ENCODE measurements around the gene PFDN6.
"Not testable (repeated sequence)": the region's sequence is repeated elsewhere in the genome, so short reads cannot be mapped to it uniquely, and the experiment has no call there.

Gene PFDN6

DNA sequence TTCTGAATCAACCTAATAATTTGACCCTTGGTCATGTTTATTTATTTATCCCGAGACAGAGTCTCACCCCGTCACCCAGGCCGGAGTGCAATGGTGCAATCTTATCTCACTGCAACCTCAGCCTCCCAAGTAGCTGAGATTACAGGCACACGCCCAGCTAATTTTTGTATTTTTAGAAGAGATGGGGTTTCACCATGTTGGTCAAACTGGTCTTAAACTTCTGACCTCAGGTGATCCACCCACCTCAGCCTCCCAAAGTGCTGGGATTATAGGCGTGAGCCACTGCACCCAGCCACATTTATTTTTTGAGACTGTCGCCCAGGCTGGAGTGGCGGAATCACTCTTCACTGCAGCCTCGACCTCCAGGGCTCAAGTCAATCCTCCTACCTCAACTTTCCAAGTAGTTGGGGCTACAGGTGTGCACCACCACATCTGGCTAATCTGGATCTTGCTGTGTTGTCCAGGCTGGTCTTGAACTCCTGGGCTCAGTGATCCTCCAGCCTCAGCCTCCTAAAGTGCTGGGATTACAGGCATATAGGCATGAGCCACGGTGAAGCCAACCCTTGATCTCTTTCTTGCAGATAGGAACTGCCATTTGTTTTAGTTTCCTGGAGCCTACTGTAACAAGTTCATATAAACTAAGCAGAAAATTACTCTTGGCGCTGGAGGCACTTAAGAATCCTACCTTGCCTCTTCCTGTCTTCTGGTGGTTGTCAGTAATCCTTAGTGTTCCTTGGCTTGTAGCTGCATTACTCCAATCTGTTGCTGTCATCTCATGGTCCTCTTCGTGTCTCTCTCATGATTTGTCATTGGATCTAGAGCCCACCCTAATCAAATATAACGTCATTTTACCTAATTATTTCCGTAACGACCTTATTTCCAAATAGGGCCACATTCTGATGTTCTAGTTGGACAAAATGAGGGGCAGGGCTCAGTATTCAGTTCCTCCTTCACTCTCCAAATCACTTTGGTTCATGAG, 15.2 kb upstream of the PFDN6 start:
- no peak for DNase-seq

DNA sequence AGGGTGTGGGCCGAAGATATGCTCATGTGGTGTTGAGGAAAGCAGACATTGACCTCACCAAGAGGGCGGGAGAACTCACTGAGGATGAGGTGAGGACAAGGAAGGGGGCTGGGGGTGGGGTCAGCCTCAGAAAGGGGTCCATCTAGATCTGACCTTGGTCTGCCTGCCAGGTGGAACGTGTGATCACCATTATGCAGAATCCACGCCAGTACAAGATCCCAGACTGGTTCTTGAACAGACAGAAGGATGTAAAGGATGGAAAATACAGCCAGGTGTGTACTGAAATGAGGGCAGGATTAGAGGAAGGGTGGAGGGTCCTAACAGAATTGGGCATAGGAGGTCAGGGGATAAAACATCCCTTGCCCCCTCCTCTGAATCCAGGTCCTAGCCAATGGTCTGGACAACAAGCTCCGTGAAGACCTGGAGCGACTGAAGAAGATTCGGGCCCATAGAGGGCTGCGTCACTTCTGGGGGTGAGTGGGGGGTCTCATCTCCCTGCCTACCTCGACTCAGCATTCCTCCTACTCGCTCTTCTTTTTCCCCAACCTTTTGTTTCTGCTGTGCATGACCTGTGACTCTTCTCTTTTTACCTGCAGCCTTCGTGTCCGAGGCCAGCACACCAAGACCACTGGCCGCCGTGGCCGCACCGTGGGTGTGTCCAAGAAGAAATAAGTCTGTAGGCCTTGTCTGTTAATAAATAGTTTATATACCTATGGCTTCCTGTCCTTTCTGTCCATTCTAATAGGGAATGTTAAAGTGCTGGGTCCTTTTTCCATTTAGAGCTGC, 13.4 kb upstream of the PFDN6 start:
- not testable (repeated sequence) for DNase-seq

DNA sequence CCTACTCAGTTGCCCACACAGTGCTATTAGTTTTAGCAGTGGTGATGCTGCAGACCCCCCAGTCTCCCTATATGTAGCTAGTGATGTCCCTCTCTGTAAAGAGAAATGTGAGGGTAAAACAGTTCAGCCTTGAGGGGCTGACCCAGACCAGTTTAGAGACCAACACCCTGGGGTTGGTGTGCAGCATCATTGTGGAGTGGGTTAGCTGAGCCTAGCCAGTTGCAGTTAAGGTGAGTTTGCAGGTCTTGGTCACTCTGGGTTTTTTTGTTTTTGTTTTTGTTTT, 12.9 kb upstream of the PFDN6 start:
- DNase-seq: no peak

DNA sequence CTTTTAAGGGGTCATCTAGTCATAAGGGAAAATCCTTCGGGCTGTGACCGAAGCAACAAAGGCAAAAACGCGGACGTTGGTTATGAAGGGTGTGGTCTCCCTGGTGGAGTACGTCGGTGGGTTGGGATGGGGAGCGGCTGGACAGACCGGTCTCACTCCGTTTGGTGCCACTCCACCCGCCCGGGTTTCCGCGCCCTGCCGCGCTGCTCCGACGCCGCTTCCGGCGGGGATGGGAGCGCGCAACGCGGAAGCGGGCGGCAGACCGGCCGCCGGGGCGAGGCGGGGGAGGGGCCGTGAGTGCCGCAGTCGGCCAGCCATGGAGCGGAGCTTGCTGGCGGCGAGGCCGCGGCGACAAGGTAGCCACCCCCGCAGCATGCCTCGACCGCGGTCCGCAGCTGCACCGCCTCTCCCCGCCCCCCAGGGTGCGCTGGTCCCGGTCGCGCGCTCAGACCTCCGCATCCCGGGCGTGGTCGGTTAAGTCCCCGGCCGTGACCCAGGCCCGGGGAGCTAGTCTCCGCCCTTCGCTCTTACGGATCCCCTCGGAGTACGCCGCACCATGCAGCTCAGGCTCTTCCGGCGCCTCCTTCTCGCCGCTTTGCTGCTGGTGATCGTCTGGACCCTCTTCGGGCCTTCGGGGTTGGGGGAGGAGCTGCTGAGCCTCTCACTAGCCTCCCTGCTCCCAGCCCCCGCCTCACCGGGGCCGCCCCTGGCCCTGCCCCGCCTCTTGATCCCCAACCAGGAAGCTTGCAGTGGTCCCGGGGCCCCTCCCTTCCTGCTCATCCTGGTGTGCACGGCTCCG, 12.3 kb upstream of the PFDN6 start, which contains the start of gene B3GALT4:
Gene B3GALT4, plus strand, starts transcription at position 260 of the 799 bp plus-strand sequence. Its CDS starts 297 bp downstream, at position 557.
- DNase-seq: peak; percentile 96

DNA sequence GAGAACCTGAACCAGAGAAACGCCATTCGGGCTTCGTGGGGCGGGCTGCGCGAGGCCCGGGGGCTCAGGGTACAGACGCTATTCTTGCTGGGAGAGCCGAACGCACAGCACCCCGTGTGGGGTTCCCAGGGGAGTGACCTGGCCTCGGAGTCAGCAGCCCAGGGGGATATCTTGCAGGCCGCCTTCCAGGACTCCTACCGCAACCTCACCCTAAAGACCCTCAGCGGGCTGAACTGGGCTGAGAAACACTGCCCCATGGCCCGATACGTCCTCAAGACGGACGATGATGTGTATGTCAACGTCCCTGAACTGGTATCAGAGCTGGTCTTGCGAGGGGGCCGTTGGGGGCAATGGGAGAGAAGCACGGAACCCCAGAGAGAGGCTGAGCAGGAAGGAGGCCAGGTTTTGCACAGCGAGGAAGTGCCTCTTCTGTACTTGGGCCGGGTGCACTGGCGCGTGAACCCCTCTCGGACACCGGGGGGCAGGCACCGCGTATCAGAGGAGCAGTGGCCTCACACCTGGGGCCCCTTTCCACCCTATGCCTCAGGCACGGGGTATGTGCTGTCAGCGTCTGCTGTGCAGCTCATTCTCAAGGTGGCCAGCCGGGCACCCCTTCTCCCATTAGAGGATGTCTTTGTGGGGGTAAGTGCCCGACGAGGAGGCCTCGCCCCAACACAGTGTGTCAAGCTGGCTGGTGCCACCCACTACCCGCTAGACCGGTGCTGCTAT, 11.6 kb upstream of the PFDN6 start:
- no peak for DNase-seq

DNA sequence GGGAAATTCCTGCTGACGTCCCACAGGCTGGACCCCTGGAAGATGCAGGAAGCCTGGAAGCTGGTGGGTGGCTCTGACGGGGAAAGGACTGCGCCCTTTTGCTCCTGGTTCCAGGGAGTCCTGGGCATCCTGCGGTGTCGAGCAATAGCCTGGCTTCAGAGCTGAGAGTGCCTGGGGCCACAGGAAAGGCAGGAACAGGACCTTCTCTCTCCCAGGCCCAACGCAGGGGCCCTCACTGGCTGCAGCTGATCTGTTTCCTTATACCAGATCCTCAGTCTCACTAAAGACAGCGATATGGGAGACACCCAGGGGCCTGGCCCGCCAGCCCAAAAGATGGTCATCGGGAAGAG, 11.0 kb upstream of the PFDN6 start:
- no peak for DNase-seq

DNA sequence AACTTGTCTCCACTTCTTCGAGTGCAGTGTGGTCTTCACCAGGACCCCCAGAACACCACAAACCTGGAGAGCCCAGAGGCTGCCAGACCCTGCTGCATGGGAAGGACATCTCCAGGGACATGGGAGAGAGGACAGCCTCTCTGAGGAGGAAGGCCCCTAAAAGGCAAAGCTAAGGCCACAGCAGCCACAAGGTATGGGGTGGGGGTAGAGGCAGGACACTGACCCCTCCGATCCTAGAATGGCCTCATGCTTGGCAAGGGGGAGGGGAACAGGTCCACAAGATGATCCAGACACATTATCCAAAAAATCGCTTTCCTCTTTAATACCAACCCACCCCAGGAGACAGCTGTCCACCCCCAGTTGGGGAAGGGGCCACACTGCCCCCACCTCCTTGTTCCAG, 10.6 kb upstream of the PFDN6 start:
- no peak for DNase-seq

DNA sequence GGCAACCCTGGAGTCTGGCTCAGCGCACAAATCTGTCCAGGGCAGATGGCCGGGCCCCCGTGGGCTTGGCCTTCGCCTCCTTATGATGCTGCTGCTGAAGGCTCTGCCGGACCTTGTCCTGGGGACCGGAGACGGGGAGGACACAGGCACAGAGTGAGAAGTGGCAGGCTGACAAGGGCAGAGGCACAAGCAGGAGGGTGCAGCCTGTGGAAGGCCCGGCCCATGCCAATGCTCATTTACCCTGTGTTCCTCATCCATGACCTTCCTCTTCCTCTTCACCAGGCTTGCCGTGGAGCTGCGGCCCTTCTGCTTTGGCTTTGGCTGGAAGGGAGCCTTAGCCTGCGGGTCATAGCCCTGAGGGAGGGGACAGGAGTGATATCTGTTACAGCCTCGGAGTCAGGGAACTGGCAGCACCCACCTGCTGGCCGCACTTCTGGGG, 10.1 kb upstream of the PFDN6 start:
- no peak for DNase-seq

DNA sequence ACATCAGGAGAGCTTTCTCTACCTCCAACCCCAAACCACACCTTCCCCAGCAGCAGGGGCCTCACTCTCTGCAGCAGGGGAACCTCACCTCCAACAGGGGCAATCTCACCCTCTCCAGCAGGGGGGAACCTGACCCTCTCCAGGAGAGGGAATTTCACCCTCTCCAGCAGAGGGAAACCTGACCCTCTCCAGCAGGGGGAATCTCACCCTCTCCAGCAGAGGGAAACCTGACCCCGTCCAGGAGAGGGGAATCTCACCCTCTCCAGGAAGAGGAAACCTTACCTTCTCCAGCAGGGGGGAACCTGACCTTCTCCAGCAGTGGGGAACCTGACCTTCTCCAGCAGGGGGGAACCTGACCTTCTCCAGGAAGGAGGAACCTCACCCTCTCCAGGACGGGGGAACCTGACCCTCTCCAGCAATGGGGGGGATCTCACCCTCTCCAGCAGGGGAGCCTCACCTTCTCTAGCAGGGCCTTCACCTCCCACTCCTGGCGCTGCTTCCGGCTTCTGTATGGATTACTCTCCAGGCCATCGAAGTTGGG, 9.4 kb upstream of the PFDN6 start:
- peak; percentile 71 for DNase-seq

DNA sequence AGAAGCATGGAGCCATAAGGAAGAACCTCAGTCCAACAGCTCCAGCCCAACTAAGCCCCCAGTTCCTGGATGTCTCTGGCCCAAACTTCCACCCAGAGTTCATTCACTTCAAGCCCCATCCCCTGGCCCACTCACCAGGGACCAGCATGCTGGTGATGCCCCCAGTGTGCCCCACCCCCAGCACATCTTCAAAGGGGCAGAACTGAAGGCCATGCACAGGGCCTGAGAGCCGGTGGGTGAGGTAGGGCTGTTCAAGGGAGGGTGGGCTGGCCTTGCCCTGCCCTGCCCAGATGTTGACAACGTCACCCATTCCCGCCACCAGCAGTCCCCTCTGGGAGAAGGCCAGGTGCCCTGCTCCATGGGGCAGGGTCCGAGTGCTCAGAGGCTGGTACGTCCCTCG, 8.9 kb upstream of the PFDN6 start:
- DNase-seq: no peak

DNA sequence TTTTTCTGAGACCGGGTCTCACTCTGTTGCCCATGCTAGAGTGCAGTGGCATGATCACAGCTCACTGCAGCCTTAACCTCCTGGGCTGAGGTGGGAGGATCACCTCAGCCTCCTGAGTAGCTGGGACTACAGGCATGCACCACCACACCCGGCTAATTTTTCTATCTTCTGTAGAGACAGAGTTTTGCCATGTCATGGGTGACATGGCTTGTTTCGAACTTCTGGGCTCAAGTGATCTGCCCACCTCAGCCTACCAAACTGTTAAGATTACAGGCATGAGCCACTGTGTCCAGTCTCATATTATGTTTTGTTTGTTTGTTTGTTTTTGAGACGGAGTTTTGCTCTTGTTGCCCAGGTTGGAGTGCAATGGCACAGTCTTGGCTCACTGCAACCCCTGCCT, 4.2 kb upstream of the PFDN6 start:
- not testable (repeated sequence) for DNase-seq

DNA sequence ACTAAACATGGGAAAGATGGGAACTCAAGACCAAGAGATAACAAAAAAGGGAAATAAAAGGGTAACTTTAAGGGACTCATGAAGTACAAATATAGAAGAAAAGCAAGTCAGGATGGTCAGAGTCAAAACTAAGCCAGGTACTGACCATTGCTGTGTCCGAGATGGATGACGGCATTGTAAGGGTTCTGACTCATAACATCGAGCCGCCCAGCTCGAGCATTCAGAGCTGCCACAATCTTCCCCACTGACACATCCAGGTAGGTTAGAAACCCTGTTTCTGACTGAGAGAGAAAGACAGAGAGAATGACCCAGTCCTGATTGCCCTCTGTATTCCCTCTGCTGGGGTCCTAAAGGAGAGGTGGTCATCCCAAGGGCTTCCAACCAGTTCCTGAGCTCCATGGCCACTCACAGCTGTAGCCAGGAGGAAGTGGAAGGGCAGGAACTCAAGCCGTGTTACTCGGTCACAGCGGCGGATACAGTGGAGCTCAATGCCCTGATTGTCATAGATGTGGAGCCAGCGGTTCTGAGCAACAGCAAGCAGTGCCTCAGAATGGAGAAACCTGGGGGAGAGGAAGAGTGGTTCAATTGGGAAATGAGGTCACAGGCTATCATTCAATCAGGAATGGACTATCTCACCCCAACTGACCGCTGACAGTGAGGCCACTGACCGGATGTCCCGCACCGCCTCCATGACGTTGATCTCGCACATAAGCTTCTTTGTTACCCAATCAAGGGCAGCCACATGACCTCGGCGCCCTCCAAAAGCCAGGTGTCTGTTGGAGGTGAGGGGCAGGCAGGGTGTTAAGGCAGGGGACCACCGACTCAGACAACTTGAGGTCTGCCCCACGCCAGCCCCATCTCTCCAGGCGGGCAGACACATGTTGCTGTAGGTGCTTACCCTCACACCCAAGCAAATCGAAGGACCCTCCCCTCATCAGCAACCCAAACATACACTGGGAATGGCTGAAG, 2.2 kb upstream of the PFDN6 start:
- DNase-seq: no peak

DNA sequence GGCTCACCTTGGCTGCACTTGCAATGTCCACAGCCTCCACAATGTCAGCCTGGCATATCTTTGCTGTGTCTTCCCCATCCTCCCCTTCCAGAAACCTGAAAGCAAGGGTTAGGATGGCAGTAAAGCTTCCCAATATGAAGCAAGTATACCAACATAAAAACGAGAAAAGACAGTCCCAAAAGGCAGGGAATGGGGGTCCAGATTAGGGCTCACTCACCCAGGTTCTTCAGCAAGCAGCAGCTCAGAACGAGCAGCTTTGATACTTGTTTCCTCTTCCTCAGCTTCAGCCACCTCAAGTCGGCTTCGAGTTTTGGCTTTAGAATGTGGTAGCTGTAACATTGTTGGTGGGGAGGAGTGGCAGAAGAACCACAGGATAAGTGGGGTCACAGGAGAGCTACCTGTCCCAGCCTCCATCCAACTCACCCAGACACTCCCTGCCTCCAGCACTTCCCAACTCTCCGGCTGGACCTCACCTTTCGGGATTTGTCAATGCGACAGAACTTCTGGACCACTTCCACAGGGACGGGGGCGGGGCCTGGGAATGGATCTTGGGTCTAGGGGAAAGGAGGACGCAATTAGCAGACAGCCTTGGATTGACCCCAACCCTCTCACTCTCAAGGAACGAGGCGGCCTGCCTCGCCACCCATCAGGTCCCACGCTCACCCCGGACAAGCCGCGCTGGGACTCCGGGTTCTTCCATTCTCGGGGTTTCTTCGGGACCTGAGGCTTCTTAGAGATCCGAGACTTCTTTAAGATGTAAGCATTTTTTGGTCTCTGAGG, 1.1 kb upstream of the PFDN6 start:
- DNase-seq: no peak

DNA sequence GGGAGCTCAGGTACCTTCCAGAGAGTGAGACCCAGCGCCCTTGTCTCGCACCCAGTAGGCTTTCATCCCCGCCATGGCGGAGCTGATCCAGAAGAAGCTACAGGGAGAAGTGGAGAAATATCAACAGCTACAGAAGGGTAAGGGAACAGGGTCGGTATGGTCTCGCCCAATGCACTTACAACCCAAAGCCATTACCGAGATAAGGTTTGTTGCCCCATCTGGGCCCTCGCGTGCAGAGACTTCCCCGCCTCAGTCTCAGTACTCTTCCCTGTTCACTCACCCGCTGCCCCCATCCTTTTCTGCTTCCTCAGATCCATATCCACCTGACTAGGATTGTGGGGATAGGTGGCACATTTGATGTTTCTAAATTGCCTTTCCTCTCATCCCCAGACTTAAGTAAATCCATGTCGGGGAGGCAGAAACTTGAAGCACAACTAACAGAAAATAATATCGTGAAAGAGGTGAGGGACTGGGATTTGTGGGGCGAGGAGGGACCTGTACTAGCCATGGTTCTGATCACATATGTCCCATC, 449 bp downstream of the PFDN6 start:
- DNase-seq: no peak

DNA sequence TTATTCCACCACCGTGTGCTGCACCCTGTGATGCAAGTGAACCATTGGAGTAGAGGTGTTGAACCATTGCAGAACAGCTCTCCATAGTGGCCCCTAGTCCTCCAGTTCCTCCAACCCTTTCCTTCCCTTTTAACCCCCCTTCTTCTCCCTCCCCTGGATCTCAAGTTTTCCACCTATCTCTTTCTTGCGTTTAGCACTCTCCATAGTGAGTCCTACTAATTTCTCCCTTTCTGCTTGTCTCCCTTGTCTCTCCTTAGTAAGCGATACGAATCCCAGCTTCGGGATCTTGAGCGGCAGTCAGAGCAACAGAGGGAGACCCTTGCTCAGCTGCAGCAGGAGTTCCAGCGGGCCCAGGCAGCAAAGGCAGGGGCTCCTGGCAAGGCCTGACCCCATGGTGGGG, 1.1 kb downstream of the PFDN6 start:
- DNase-seq: no peak

DNA sequence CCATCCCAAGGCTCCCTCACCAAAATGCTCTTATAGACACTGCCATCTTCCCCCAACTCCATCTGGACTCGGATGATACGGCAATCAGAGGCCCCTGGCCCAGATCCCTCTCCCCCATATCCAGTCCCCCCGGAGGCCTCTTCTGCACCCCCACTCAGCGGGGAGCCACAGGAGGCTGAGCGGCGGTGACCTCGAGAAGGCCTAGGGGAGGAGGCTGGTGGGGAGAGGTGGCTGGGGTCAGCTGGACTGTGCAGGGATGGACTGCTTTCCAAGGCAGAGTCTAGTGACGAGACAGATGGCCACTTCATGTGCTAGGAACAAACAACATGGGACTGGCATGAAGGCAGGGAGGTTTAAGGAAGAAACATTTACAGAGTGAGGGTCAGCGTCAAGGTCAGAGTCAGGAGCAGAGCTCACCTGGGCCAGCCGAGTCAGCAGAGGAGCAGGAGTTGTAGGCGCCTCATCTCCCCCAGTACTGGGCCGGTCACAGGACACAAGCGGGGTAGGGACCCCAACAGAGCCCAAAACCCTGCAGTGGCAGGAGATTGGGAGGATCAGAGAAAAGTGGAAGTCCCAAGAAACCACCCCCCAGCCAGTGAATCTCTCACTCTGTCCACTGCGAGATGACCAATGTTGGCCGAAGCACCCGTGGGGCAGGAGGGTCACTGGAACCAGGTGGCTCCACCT, 3.7 kb downstream of the PFDN6 start:
- DNase-seq: no peak

DNA sequence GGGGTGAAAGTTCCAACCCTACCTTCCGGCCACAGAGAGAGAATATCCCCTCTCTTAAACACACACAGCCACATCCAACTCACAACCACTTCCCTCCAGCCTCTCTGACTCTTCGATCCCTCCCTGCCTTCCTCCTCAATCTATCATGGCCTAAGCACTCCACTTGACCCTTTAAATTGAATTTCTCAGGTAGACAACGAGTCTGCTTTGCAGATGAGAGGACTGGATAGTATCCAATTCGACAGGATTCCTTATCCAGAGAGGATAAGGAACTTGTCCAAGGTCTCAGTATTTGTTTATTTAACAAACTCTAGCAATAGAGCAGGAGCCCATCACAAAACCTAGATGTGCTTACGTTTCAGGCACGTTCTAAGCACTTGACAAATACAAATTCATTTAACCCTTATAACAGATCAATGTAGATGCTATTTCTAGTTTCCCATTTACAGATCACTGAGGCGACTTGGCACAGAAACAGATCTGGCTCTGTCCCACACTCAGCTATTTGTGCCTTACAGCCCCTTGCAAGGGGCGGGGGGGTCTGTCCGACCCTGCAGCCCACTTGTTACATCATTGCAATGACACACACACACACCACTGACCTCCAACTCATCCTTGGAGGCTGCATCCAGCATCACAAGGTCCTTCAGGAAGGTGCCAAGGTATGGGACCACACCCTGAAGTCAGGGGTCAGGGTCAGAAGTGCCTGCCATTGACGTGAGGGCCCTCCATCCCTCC, 4.9 kb downstream of the PFDN6 start:
- no peak for DNase-seq

DNA sequence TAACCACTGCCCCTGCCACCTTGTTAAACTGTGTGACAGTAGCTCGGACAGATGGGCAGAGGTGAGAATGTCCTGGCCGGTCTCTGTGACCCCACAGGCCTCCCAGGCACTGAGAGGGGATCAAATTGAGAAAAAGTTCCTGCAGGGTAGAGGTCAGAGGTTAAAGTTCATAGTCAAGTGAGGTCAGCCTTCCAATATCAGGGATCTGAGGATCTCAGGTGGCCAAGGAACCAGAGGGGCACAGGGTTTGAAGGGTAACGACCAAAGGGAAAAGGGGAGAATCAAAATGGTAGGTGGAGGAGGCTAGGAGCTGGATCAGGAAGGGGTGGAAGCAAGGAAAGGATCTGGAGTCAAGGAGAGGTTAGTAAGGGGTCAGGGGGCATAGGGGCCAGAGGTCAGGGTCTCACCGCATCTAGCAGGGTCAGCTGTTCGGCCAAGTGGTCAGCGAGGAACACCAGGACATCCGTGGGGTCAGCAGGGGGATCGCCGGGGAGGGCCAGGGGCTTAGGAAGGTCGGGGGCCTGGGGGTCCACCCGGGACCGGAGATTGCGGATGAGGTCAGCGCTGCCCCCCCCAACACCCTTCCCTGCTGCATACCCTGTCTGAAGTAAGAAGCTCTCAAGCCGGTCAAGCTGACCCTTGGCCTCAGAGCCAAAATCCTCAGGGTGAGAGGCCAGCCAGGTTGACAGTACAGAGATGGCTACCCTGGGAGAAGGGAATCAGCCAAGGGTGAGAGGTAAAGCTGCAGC, 6.4 kb downstream of the PFDN6 start:
- no peak for DNase-seq
